ENCODE results near the gene DUSP22. TPM values are rescaled to one million over a fixed set of nuclear protein-coding genes. Genes with fewer than 3 reads are reported as not detected.
"Not testable (repeated sequence)": the region's sequence is repeated elsewhere in the genome, so short reads cannot be mapped to it uniquely, and the experiment has no call there.

DUSP22 gene
- 10 to 100 TPM; 45.1 to 54.1 TPM for total RNA-seq

GRCh38 chr6:291697-292505 is at the start of gene DUSP22:
Gene DUSP22, plus strand, starts transcription at chr6:292487. Its CDS starts 53 bp downstream, at chr6:292540.
- H3K36me3 ChIP-seq, result no peaks in the 10 kb centered on the region
- peak within 1 kb of the TSS; percentile 65 to 70 for H3K4me3 ChIP-seq
- H3K9me3 ChIP-seq, result no peaks in the 10 kb centered on the region
- H3K4me1 ChIP-seq, result peaks cover 0 to 24% of the 10 kb centered on the region in 2 donors
- peak; percentile 85 for DNase-seq (ENCODE audit: low spot score)
- peak within 1 kb of the TSS; percentile 95 for H3K27ac ChIP-seq
- TF ChIP-seq CTCF (IDR thresholded peaks at IDR 0.05), result peak in 1 of 2 donors; percentile 19
- no peaks in the 10 kb centered on the region for H3K27me3 ChIP-seq

- Histone ChIP-seq H3K36me3 (no peaks in the 10 kb centered on the region), H3K27ac (no peak overlapping the region), H3K4me1 (no peaks in the 10 kb centered on the region), H3K9me3 (peaks cover 0 to 11% of the 10 kb centered on the region in 2 donors), H3K27me3 (no peaks in the 10 kb centered on the region), H3K4me3 (no peak overlapping the region)
- TF ChIP-seq CTCF (IDR thresholded peaks at IDR 0.05), result no peak
- DNase-seq (ENCODE audit: low spot score), result no peak
These were observed 45.9 kb upstream of the DUSP22 start for GRCh38 chr6:246352-246751.

GRCh38 chr6:247351-247750 is 44.9 kb upstream of the DUSP22 start:
- TF ChIP-seq CTCF (IDR thresholded peaks at IDR 0.05), result no peak
- peaks cover 0 to 11% of the 10 kb centered on the region in 2 donors for H3K9me3 ChIP-seq

GRCh38 chr6:248046-248445 is 44.2 kb upstream of the DUSP22 start:
- H3K27ac ChIP-seq; H3K4me3 ChIP-seq; DNase-seq (ENCODE audit: low spot score); H3K27me3 ChIP-seq; H3K4me1 ChIP-seq; H3K36me3 ChIP-seq: not testable (repeated sequence)
- peaks cover 0 to 10% of the 10 kb centered on the region in 2 donors for H3K9me3 ChIP-seq

More at GRCh38 chr6:247351-247750, 44.9 kb upstream of the DUSP22 start:
- DNase-seq (ENCODE audit: low spot score), result no peak
- Histone ChIP-seq H3K27ac (no peak overlapping the region), H3K27me3 (no peaks in the 10 kb centered on the region), H3K4me1 (no peaks in the 10 kb centered on the region), H3K4me3 (no peak overlapping the region), H3K36me3 (no peaks in the 10 kb centered on the region)

- Histone ChIP-seq H3K27ac (no peak overlapping the region), H3K4me1 (no peaks in the 10 kb centered on the region), H3K9me3 (no peaks in the 10 kb centered on the region), H3K27me3 (no peaks in the 10 kb centered on the region), H3K36me3 (no peaks in the 10 kb centered on the region), H3K4me3 (no peak overlapping the region)
- no peak for TF ChIP-seq CTCF (IDR thresholded peaks at IDR 0.05)
- no peak for DNase-seq (ENCODE audit: low spot score)
These were observed 41.6 kb upstream of the DUSP22 start for GRCh38 chr6:250676-251075.

GRCh38 chr6:251920-252319 is 40.4 kb upstream of the DUSP22 start:
- Histone ChIP-seq H3K27ac (no peak overlapping the region), H3K9me3 (no peaks in the 10 kb centered on the region), H3K36me3 (no peaks in the 10 kb centered on the region), H3K4me1 (no peaks in the 10 kb centered on the region), H3K27me3 (no peaks in the 10 kb centered on the region), H3K4me3 (no peak overlapping the region)
- DNase-seq (ENCODE audit: low spot score), result no peak
- no peak for TF ChIP-seq CTCF (IDR thresholded peaks at IDR 0.05)
